SK-N-SH treated with all-trans-retinoic acid at 6 μM for 48 hours (cell line): Measurements from ENCODE around the gene LRRFIP1.
"Not testable (repeated sequence)": the region's sequence is repeated elsewhere in the genome, so short reads cannot be mapped to it uniquely, and the experiment has no call there.

Experiments used
- ATAC-seq: fragments of 200-7000 bp; cut with Tn5 transposase; 3 replicates; pipeline ENCODE4 v1.9.1; 2020; ENCODE audit warnings: mild to moderate bottlenecking, moderate library complexity
- ARNTL ChIP-seq: fragments of 450-650 bp; formaldehyde crosslinking; IDR thresholded peaks from 2 replicates; pipeline ENCODE4 v1.5.0; 2020; ENCODE audit warnings: low read depth, mild to moderate bottlenecking, moderate library complexity, borderline replicate concordance
- BACH2 ChIP-seq: fragments of 250-450 bp; sonication (Bioruptor Pico); IDR thresholded peaks from 2 replicates; pipeline ENCODE4 v1.9.0; 2021; ENCODE audit warnings: mild to moderate bottlenecking, borderline replicate concordance
- CREB5 ChIP-seq: fragments of 250-450 bp; sonication (Bioruptor Pico); IDR thresholded peaks from 2 replicates; pipeline ENCODE4 v1.5.1; 2020; ENCODE audit warnings: low read depth, mild to moderate bottlenecking, moderate library complexity
- CSDC2 ChIP-seq: fragments of 250-450 bp; sonication (Bioruptor Pico); IDR thresholded peaks from 2 replicates; pipeline ENCODE4 v1.5.0; 2020; ENCODE audit warnings: mild to moderate bottlenecking, moderate library complexity
- ESRRG ChIP-seq: fragments of 250-450 bp; sonication (Bioruptor Pico); IDR thresholded peaks from 2 replicates; pipeline ENCODE4 v1.6.1; 2021; ENCODE audit warnings: mild to moderate bottlenecking
- GLIS3 ChIP-seq: fragments of 250-450 bp; sonication (Bioruptor Pico); IDR thresholded peaks from 2 replicates; pipeline ENCODE4 v1.5.0; 2020; ENCODE audit warnings: mild to moderate bottlenecking, moderate library complexity
- OSR1 ChIP-seq: fragments of 250-450 bp; sonication (Bioruptor Pico); IDR thresholded peaks from 2 replicates; pipeline ENCODE4 v1.8.0; 2022; ENCODE audit warnings: moderate library complexity, mild to moderate bottlenecking, inconsistent platforms
- PATZ1 ChIP-seq: fragments of 250-450 bp; sonication (Bioruptor Pico); IDR thresholded peaks from 2 replicates; pipeline ENCODE4 v1.8.0; 2020; ENCODE audit warnings: mild to moderate bottlenecking, moderate library complexity, borderline replicate concordance
- POU6F1 ChIP-seq: fragments of 250-450 bp; sonication (Bioruptor Pico); IDR thresholded peaks from 2 replicates; pipeline ENCODE4 v1.8.0; 2021; ENCODE audit warnings: low read depth, mild to moderate bottlenecking, moderate library complexity, borderline replicate concordance
- PPARA ChIP-seq: fragments of 250-450 bp; sonication (Bioruptor Pico); IDR thresholded peaks from 2 replicates; pipeline ENCODE4 v1.5.0; 2020; ENCODE audit warnings: mild to moderate bottlenecking, borderline replicate concordance
- RARB ChIP-seq: fragments of 250-450 bp; sonication (Bioruptor Pico); IDR thresholded peaks from 2 replicates; pipeline ENCODE4 v1.8.0; 2021; ENCODE audit warnings: mild to moderate bottlenecking, moderate library complexity
- SNAI2 ChIP-seq: fragments of 250-450 bp; sonication (Bioruptor Pico); IDR thresholded peaks from 2 replicates; pipeline ENCODE4 v1.5.0; 2020; ENCODE audit warnings: mild to moderate bottlenecking, moderate library complexity
- TCF4 ChIP-seq: fragments of 250-450 bp; sonication (Bioruptor Pico); IDR thresholded peaks from 2 replicates; pipeline ENCODE4 v1.8.0; 2021; ENCODE audit warnings: mild to moderate bottlenecking, moderate library complexity, borderline replicate concordance
- TSHZ2 ChIP-seq: fragments of 250-450 bp; sonication (Bioruptor Pico); IDR thresholded peaks from 2 replicates; pipeline ENCODE4 v1.5.0; 2020; ENCODE audit warnings: mild to moderate bottlenecking, moderate library complexity
- ZC3H10 ChIP-seq: fragments of 250-450 bp; sonication (Bioruptor Pico); IDR thresholded peaks from 2 replicates; pipeline ENCODE4 v1.5.1; 2021; ENCODE audit warnings: mild to moderate bottlenecking, moderate library complexity
- ZFP3 ChIP-seq: fragments of 250-450 bp; sonication (Bioruptor Pico); IDR thresholded peaks from 2 replicates; pipeline ENCODE4 v1.5.0; 2020; ENCODE audit warnings: mild to moderate bottlenecking, moderate library complexity
- ZNF565 ChIP-seq: fragments of 450-650 bp; formaldehyde crosslinking; conservative IDR thresholded peaks from 2 replicates; pipeline ENCODE4 v1.5.0; 2020; ENCODE audit warnings: low read depth, mild to moderate bottlenecking, moderate library complexity
- ZNF70 ChIP-seq: fragments of 450-650 bp; formaldehyde crosslinking; IDR thresholded peaks from 2 replicates; pipeline ENCODE4 v1.5.0; 2020; ENCODE audit warnings: mild to moderate bottlenecking, moderate library complexity
- ZNF8 ChIP-seq: fragments of 450-650 bp; formaldehyde crosslinking; IDR thresholded peaks from 2 replicates; pipeline ENCODE4 v1.5.0; 2020; ENCODE audit warnings: mild to moderate bottlenecking, moderate library complexity

LRRFIP1 gene

GRCh38 chr2:237749002-237749401, 121.6 kb downstream of the LRRFIP1 start:
- TF ChIP-seq PATZ1 (CRISPR knock-in tag) (no peak), BACH2 (no peak), ARNTL (CRISPR knock-in tag) (no peak), PPARA (no peak), CSDC2 (CRISPR knock-in tag) (no peak)
- ATAC-seq = no peak

- no peak for ATAC-seq
- TF ChIP-seq ZNF565 (CRISPR knock-in tag) (no peak), CSDC2 (CRISPR knock-in tag) (no peak), ZFP3 (CRISPR knock-in tag) (no peak), TSHZ2 (CRISPR knock-in tag) (no peak), POU6F1 (CRISPR knock-in tag) (no peak), GLIS3 (CRISPR knock-in tag) (no peak), TCF4 (CRISPR knock-in tag) (no peak), PPARA (no peak), ZNF70 (CRISPR knock-in tag) (no peak), BACH2 (no peak), SNAI2 (CRISPR knock-in tag) (no peak), ZNF8 (CRISPR knock-in tag) (no peak), ESRRG (CRISPR knock-in tag) (no peak), ZC3H10 (CRISPR knock-in tag) (no peak), CREB5 (CRISPR knock-in tag) (no peak), RARB (no peak), PATZ1 (CRISPR knock-in tag) (no peak), OSR1 (CRISPR knock-in tag) (no peak)
Measured at GRCh38 chr2:237749961-237750360, 122.6 kb downstream of the LRRFIP1 start.

- not testable (repeated sequence) for ATAC-seq
Measured at GRCh38 chr2:237750441-237750840, 123.1 kb downstream of the LRRFIP1 start.

- ATAC-seq = no peak
- TF ChIP-seq PATZ1 (CRISPR knock-in tag) (no peak), ESRRG (CRISPR knock-in tag) (no peak), TSHZ2 (CRISPR knock-in tag) (no peak), TCF4 (CRISPR knock-in tag) (no peak), CSDC2 (CRISPR knock-in tag) (no peak), ZNF8 (CRISPR knock-in tag) (no peak), BACH2 (no peak), POU6F1 (CRISPR knock-in tag) (no peak), PPARA (no peak)
Measured at GRCh38 chr2:237752761-237753165, 125.4 kb downstream of the LRRFIP1 start.
